Ovary (tissue), 3 donors: ENCODE results near the gene KDELR1.

Experiments
- POLR2A ChIP-seq: fragments of 450-650 bp; IDR thresholded peaks from one replicate; pipeline ENCODE4 v1.6.1; 2017; ENCODE audit warnings: antibody characterized with exemption, mild to moderate bottlenecking, moderate library complexity
- TF ChIP-seq, protein P1 (sequence below), 3 donors: fragments of 450-650 bp in 2 of 3; fragments of 200-600 bp in 1 of 3; IDR thresholded peaks; one replicate each; pipeline versions ENCODE4 v1.5.1 to v1.8.0; 2016 to 2022; ENCODE audit warnings: antibody characterized with exemption in 3 of 3, mild to moderate bottlenecking in 1 of 3
- donor health status: DM: no; HTN: no; CAD: no.

GRCh38 chr19:48370955-48371354, 20.4 kb downstream of the KDELR1 start:
- no peak for TF ChIP-seq POLR2A
- TF ChIP-seq, protein P1, sequence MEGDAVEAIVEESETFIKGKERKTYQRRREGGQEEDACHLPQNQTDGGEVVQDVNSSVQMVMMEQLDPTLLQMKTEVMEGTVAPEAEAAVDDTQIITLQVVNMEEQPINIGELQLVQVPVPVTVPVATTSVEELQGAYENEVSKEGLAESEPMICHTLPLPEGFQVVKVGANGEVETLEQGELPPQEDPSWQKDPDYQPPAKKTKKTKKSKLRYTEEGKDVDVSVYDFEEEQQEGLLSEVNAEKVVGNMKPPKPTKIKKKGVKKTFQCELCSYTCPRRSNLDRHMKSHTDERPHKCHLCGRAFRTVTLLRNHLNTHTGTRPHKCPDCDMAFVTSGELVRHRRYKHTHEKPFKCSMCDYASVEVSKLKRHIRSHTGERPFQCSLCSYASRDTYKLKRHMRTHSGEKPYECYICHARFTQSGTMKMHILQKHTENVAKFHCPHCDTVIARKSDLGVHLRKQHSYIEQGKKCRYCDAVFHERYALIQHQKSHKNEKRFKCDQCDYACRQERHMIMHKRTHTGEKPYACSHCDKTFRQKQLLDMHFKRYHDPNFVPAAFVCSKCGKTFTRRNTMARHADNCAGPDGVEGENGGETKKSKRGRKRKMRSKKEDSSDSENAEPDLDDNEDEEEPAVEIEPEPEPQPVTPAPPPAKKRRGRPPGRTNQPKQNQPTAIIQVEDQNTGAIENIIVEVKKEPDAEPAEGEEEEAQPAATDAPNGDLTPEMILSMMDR (IDR thresholded peaks at IDR 0.05) = no peak
